Stomach (tissue), 9 donors: Measurements from ENCODE around the gene TRABD. TPM values are rescaled to one million over a fixed set of nuclear protein-coding genes. Genes with fewer than 3 reads are reported as not detected.

Source experiments
- DNase-seq, 2 donors: peaks; one replicate each; pipeline versions ENCODE4 v3.0.0 to v3.0.0-alpha.2; 2013 to 2019
- H3K27ac ChIP-seq, 5 donors: fragments of 200-600 bp in 4 of 5; sonication (generic) in 4 of 5; one replicate each; pipeline ENCODE4 v1.5.1; 2013 to 2019; ENCODE audit warnings: mild to moderate bottlenecking in 1 of 5, moderate library complexity in 1 of 5
- H3K27me3 ChIP-seq, 3 donors: fragments of 200-600 bp; sonication (generic); one replicate each; pipeline ENCODE4 v1.5.1; 2017 to 2019; ENCODE audit warnings: mixed run types in 1 of 3
- H3K36me3 ChIP-seq, 4 donors: fragments of 200-600 bp; sonication (generic); 1 replicate in 3 of 4; 2 replicates in 1 of 4; pipeline ENCODE4 v1.5.1; 2016 to 2019
- H3K4me1 ChIP-seq, 4 donors: fragments of 200-600 bp; sonication (generic); one replicate each; pipeline ENCODE4 v1.5.1; 2016 to 2019
- H3K4me3 ChIP-seq, 4 donors: fragments of 200-600 bp; sonication (generic) in 3 of 4; one replicate each; pipeline ENCODE4 v1.5.1; 2016 to 2019; ENCODE audit warnings: mild to moderate bottlenecking in 1 of 4
- H3K9me3 ChIP-seq, 4 donors: fragments of 200-600 bp; sonication (generic); one replicate each; pipeline ENCODE4 v1.5.1; 2016 to 2019
- EP300 ChIP-seq: sonication (generic); formaldehyde crosslinking; IDR thresholded peaks from one replicate; pipeline ENCODE4 v1.6.1; 2017; ENCODE audit warnings: antibody characterized with exemption
- POLR2A ChIP-seq, 4 donors: fragments of 450-650 bp; IDR thresholded peaks; one replicate each; pipeline ENCODE4 v1.6.1; 2016; ENCODE audit warnings: antibody characterized with exemption in 4 of 4, control low read depth in 2 of 4, mild to moderate bottlenecking in 1 of 4, moderate library complexity in 1 of 4
- POLR2AphosphoS5 ChIP-seq, 3 donors: sonication (generic); formaldehyde crosslinking; IDR thresholded peaks; one replicate each; pipeline ENCODE4 v1.6.1; 2016; ENCODE audit warnings: antibody characterized with exemption in 3 of 3
- WGBS, 5 donors: extraction: QIAGEN DNeasy Blood & Tissue Kit in 3 of 5; methylation state at CpG; one replicate each; pipeline versions ENCODE4 v1.1.5 to v1.1.7; 2013 to 2018; 5-methylcytosine and 5-hydroxymethylcytosine counted together
- intact Hi-C: fragments of 100-400 bp; cut with DNase I; formaldehyde crosslinking; loops from one replicate; pipeline ENCODE4 v1.15.1; 2023; ENCODE audit warnings: low total_unique reads
- polyA plus RNA-seq, 3 donors: library from polyadenylated mRNA; stranded (reverse); fragments of 200-250 nt; gene quantifications; one replicate each; pipeline ENCODE4 v1.2.3, GENCODE V29; 2013
- total RNA-seq, 5 donors: library from RNA; depleted of rRNA; stranded (reverse); fragments of >200 nt; gene quantifications; one replicate each; pipeline versions ENCODE4 v1.1.0 to v1.2.3, GENCODE V29; 2014 to 2016
- TF ChIP-seq, protein P1 (sequence below), 7 experiments: fragments of 450-650 bp in 4 of 7; fragments of 200-600 bp in 3 of 7; sonication (generic) in 3 of 7; IDR thresholded peaks; one replicate each; pipeline ENCODE4 v1.5.1; 2016 to 2019; ENCODE audit warnings: antibody characterized with exemption in 7 of 7, control low read depth in 2 of 7, mild to moderate bottlenecking in 1 of 7
- donor health status: healthy with polysubstance abuse.
- donor health status: Bipolar disorder and iron deficiency.
- donor health status: healthy.

TRABD gene
- total and polyA plus RNA-seq, 8 donors, result 13.2 to 245 (median 47.5) TPM

GRCh38 chr22:50247748-50248147, 62.0 kb downstream of the TRABD start:
- DNase-seq, result peak; percentile 78 to 91
- Histone ChIP-seq H3K9me3 (no peaks in the 10 kb centered on the region), H3K4me1 (peaks cover 53 to 88% (median 86%) of the 10 kb centered on the region in 4 donors), H3K27ac (peak overlapping the region in 3 of 5 donors; percentile 27 to 49 (median 29)), H3K36me3 (peaks cover 11 to 24% (median 17%) of the 10 kb centered on the region in 4 donors), H3K4me3 (no peak overlapping the region), H3K27me3 (no peaks in the 10 kb centered on the region)
- 20 to 38% (median 29%) methylated on average over 9 to 16 of the region's 16 CpGs; no CpG with 5 or more reads in 1 of the 5 donors for WGBS, 5 donors
- no peak for TF ChIP-seq POLR2A (IDR thresholded peaks at IDR 0.05)
- TF ChIP-seq, protein P1, sequence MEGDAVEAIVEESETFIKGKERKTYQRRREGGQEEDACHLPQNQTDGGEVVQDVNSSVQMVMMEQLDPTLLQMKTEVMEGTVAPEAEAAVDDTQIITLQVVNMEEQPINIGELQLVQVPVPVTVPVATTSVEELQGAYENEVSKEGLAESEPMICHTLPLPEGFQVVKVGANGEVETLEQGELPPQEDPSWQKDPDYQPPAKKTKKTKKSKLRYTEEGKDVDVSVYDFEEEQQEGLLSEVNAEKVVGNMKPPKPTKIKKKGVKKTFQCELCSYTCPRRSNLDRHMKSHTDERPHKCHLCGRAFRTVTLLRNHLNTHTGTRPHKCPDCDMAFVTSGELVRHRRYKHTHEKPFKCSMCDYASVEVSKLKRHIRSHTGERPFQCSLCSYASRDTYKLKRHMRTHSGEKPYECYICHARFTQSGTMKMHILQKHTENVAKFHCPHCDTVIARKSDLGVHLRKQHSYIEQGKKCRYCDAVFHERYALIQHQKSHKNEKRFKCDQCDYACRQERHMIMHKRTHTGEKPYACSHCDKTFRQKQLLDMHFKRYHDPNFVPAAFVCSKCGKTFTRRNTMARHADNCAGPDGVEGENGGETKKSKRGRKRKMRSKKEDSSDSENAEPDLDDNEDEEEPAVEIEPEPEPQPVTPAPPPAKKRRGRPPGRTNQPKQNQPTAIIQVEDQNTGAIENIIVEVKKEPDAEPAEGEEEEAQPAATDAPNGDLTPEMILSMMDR (IDR thresholded peaks at IDR 0.05), result no peak
- peak in 1 of 3 donors; percentile 44 for TF ChIP-seq POLR2AphosphoS5 (IDR thresholded peaks at IDR 0.05)
- TF ChIP-seq EP300, result no peak
- intact Hi-C loops, result no loop called here

- Histone ChIP-seq H3K9me3 (no peaks in the 10 kb centered on the region), H3K36me3 (peaks cover 11 to 24% (median 17%) of the 10 kb centered on the region in 4 donors), H3K4me3 (no peak overlapping the region), H3K27ac (peak overlapping the region in 1 of 5 donors; percentile 27), H3K27me3 (no peaks in the 10 kb centered on the region), H3K4me1 (peaks cover 46 to 81% (median 79%) of the 10 kb centered on the region in 4 donors)
- TF ChIP-seq POLR2AphosphoS5 (IDR thresholded peaks at IDR 0.05) (no peak), EP300 (no peak), POLR2A (IDR thresholded peaks at IDR 0.05) (no peak)
- TF ChIP-seq, protein P1 (IDR thresholded peaks at IDR 0.05), result no peak
- no peak for DNase-seq
- intact Hi-C loops, result no loop called here
- 80 to 89% (median 85%) methylated on average over 14 to 29 of the region's 29 CpGs for WGBS, 5 donors
Measured at GRCh38 chr22:50248196-50249081, 62.7 kb downstream of the TRABD start.

Other genes starting within 250 kb of the TRABD start
- 100 to 1,000 TPM in 3 of 5 donors, 10 to 100 TPM in 2; 51.9 to 802 (median 298) TPM for gene PIM3, start 225.1 kb upstream of the TRABD start, total RNA-seq
- gene PIM3, start 225.1 kb upstream of the TRABD start, polyA plus RNA-seq, result 10 to 100 TPM; 75.6 to 87.6 (median 81.6) TPM
- gene IL17REL, start 173.1 kb upstream of the TRABD start, total RNA-seq, result 1 to 10 TPM in 1 of 5 donors, under 1 TPM in 2, not detected in 2; 0.87 to 1.2 (median 0.92) TPM
- under 1 TPM in 1 of 3 donors, not detected in 2; 0.03 TPM for gene IL17REL, start 173.1 kb upstream of the TRABD start, polyA plus RNA-seq
- gene TTLL8, start 127.6 kb upstream of the TRABD start, total RNA-seq, result not detected
- gene TTLL8, start 127.6 kb upstream of the TRABD start, polyA plus RNA-seq, result not detected
- not detected for gene MLC1, start 100.5 kb upstream of the TRABD start, total RNA-seq
- gene MLC1, start 100.5 kb upstream of the TRABD start, polyA plus RNA-seq, result not detected
- 1 to 10 TPM in 2 of 5 donors, not detected in 3; 2.0 to 2.8 TPM for gene MOV10L1, start 95.9 kb upstream of the TRABD start, total RNA-seq
- gene MOV10L1, start 95.9 kb upstream of the TRABD start, polyA plus RNA-seq, result under 1 TPM; 0.12 to 0.46 (median 0.40) TPM
- 1 to 10 TPM in 2 of 5 donors, under 1 TPM in 1, not detected in 2; 0.29 to 1.8 (median 1.6) TPM for gene PANX2, start 15.2 kb upstream of the TRABD start, total RNA-seq
- gene PANX2, start 15.2 kb upstream of the TRABD start, polyA plus RNA-seq, result 1 to 10 TPM in 1 of 3 donors, under 1 TPM in 1, not detected in 1; 0.25 to 1.1 TPM
- gene SELENOO, start 15.1 kb downstream of the TRABD start, total RNA-seq, result 100 to 1,000 TPM in 1 of 5 donors, 10 to 100 TPM in 4; 10.1 to 185 (median 57.2) TPM
- 10 to 100 TPM; 30.9 to 37.5 (median 33.1) TPM for gene SELENOO, start 15.1 kb downstream of the TRABD start, polyA plus RNA-seq
- gene TUBGCP6, start 59.1 kb downstream of the TRABD start, total RNA-seq, result 100 to 1,000 TPM in 1 of 5 donors, 10 to 100 TPM in 4; 40.4 to 112 (median 91.5) TPM
- gene TUBGCP6, start 59.1 kb downstream of the TRABD start, polyA plus RNA-seq, result 10 to 100 TPM; 37.8 to 59.0 (median 38.8) TPM
- 100 to 1,000 TPM in 2 of 5 donors, 10 to 100 TPM in 3; 15.4 to 156 (median 74.1) TPM for gene HDAC10, start 65.4 kb downstream of the TRABD start, total RNA-seq
- gene HDAC10, start 65.4 kb downstream of the TRABD start, polyA plus RNA-seq, result 10 to 100 TPM; 24.7 to 41.4 (median 36.2) TPM
- gene MAPK12, start 75.8 kb downstream of the TRABD start, total RNA-seq, result 10 to 100 TPM in 2 of 5 donors, 1 to 10 TPM in 3; 5.2 to 49.6 (median 9.3) TPM
- gene MAPK12, start 75.8 kb downstream of the TRABD start, polyA plus RNA-seq, result 1 to 10 TPM; 4.7 to 9.3 (median 7.1) TPM
- gene MAPK11, start 84.5 kb downstream of the TRABD start, total RNA-seq, result 10 to 100 TPM in 1 of 5 donors, 1 to 10 TPM in 2, under 1 TPM in 1, not detected in 1; 0.29 to 10.1 (median 5.7) TPM
- 10 to 100 TPM in 2 of 3 donors, 1 to 10 TPM in 1; 8.5 to 13.6 (median 12.3) TPM for gene MAPK11, start 84.5 kb downstream of the TRABD start, polyA plus RNA-seq
- gene PLXNB2, start 121.7 kb downstream of the TRABD start, total RNA-seq, result 100 to 1,000 TPM; 105 to 648 (median 400) TPM
- gene PLXNB2, start 121.7 kb downstream of the TRABD start, polyA plus RNA-seq, result 100 to 1,000 TPM in 2 of 3 donors, 10 to 100 TPM in 1; 50.3 to 197 (median 147) TPM
- gene DENND6B, start 141.1 kb downstream of the TRABD start, total RNA-seq, result 10 to 100 TPM in 2 of 5 donors, 1 to 10 TPM in 3; 2.2 to 13.4 (median 2.5) TPM
- 1 to 10 TPM; 2.0 to 7.6 (median 5.5) TPM for gene DENND6B, start 141.1 kb downstream of the TRABD start, polyA plus RNA-seq
- gene PPP6R2, start 157.4 kb downstream of the TRABD start, total RNA-seq, result 100 to 1,000 TPM in 3 of 5 donors, 10 to 100 TPM in 2; 54.9 to 243 (median 151) TPM
- gene PPP6R2, start 157.4 kb downstream of the TRABD start, polyA plus RNA-seq, result 10 to 100 TPM; 24.4 to 36.5 (median 28.7) TPM